GM18508 (cell line): ENCODE results near the gene KCNK17.

Experiments used
- ATAC-seq: cut with Tn5 transposase; IDR thresholded peaks from one replicate; pipeline ENCODE4 v1.9.1; 2021; ENCODE audit warnings: moderate number of reproducible peaks; ENCODE audit not compliant: insufficient read depth, unreplicated experiment

KCNK17 gene

GRCh38 chr6:39339096-39339867, 25.1 kb upstream of the KCNK17 start:
- ATAC-seq: no peak

DNA sequence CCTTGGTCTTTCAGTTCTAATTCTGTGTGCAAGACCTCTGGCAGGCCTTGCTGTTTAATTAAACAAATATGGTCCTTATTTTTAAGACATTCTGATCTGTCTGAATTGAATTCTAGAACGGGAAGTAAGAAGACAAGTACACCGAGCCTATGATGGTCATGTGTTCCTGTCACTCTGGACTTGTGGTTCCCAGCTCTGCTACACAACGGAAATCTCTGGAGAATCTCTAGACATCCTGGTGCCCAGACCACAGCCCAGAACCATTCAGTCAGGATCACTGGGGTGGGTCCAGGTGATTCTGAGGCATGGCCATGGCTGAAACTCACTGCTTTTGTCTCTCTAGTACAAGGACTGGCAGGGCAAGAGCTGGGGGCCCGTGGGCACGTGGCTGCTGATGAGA, 24.2 kb upstream of the KCNK17 start:
- ATAC-seq: no peak

DNA sequence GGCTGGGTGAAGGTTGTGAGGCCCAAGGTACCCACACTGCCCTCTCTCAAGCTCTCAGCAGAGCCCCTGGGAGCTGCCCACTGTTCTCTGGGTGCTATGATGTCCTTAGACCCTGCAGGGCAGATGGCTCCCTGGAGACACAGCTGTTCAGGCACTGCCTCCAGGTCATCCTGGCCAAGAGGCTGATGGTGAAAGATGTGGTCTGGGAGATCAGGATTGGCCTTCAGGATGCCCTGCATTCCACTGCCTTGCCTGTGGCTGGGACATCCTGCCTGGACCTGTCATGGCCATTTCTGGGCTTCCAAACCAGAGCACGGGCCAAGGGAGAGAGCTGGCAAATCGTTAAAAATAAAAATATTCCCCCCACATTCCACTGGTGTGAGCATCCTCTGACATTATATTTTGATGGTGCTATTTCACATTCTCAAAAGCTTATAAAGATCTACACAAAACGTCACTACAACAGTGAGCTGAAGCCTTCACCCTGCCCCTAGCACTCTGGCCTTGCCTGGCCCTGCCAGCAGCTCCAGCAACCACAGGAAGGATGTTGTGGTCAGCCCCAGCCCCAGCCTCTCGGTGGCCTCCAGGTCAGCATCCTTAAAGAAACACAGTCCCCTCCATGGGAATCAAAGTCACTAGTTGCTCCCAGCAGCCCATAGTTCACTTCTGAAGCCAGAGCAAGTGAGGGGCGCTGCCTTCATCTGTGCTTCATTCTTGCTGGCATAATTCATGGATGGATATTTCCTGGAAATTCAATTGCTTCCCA, 21.7 kb upstream of the KCNK17 start:
- ATAC-seq: no peak

GRCh38 chr6:39333644-39334438, 19.6 kb upstream of the KCNK17 start:
- no peak for ATAC-seq

DNA sequence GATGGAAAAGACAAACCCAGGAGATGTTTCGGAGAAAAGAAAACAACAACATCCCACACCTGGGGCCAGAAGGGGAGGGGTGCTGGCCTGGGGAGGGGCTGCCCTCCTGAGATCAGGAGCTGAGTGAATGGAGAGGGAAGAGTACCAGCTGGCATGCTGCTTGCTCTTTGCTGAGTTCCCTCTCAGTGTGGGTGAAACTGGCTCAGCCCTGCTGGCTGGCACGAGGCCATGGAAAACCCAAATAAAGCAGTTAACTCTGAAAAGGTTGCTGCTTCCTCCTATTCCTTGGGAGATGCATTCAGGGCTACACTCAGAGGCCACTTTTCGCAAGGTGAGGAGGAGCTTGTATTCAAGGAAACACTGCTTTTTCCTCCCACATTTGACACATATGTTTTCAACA, 16.3 kb upstream of the KCNK17 start:
- ATAC-seq: no peak

DNA sequence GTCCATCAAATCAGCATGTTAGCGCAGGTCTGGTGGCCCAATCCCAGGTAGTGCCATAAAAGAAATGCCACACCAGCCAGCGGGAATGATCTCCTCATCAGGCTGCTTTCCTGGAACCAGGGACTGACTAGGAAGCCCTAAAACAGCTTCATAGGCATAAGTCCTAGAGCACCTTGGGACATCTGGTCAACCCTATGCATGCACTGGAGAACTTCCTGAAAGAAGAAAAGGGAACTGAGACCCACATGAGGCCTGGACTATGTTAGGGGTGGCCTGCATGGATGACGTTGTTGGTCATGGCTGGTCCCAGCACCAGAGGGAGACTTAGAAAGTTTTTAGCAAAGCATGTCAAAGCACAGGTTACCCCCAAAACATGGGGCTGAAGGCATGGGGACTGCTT, 15.8 kb upstream of the KCNK17 start:
- no peak for ATAC-seq

DNA sequence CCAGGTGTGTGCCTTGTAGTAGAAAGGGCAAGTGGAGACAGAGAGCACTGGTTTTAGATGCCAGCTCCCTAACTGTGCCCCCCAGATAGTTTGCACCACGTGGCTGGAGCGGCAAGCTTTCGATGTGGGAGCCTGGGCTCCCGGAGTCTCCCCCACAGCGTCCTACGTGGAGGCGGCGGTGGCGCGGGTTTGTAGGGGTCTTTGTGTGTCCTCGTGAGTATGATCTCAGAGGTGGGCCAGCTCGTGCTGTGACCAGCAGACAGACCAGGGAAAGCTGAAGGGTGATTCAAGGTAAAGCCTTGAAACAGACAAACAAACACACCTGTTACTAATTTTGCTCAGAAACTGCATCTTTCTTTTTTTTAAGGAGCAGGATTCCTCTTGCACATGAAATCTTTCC, 13.8 kb upstream of the KCNK17 start:
- no peak for ATAC-seq

DNA sequence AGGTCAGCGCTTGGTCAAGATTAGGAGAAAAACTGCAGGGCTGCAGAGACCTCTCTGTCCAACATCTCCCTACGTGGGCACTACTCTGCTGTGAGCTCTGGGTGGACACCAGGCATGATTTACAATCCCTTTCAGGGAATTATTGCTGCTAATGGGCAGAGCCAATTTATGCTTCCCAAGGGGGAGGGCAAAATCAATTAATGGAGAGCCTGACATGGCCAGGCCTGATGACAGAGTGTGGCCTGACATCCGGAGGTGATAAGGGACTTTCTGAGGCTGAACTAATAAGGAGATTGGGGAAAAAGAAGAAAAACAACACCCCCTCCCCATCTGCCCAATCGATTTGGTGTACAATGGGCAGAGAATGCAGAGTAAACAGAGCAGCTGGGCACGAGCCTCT, 13.3 kb upstream of the KCNK17 start:
- ATAC-seq: no peak

- ATAC-seq: no peak
These were observed 8.2 kb upstream of the KCNK17 start, which contains the start of gene KCNK16 for GRCh38 chr6:39322306-39322850. Gene KCNK16 (minus strand): TSS chr6:39322702. CDS start chr6:39322540, 162 bp downstream.

DNA sequence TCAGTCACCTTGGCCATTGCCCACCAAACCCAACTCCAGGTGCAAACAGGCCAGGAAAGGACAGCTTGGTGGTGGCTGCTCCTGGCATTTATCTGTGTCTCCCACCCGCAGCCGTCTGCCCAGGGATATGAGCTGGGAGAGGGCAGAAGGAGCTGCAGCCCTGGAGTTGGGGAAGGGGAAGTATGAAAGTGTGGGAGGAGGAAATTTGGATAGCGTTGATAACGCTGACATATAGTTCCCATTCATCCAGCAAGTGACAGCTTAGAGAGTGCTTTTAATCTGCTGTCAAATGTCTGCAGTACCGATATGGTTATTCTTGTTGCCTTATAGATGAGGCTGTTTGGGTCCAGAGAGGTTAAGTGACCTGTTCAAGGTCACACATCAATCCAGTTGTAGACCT, 7.5 kb upstream of the KCNK17 start:
- no peak for ATAC-seq

- ATAC-seq: no peak
These were observed 6.3 kb upstream of the KCNK17 start for GRCh38 chr6:39320363-39320984.

DNA sequence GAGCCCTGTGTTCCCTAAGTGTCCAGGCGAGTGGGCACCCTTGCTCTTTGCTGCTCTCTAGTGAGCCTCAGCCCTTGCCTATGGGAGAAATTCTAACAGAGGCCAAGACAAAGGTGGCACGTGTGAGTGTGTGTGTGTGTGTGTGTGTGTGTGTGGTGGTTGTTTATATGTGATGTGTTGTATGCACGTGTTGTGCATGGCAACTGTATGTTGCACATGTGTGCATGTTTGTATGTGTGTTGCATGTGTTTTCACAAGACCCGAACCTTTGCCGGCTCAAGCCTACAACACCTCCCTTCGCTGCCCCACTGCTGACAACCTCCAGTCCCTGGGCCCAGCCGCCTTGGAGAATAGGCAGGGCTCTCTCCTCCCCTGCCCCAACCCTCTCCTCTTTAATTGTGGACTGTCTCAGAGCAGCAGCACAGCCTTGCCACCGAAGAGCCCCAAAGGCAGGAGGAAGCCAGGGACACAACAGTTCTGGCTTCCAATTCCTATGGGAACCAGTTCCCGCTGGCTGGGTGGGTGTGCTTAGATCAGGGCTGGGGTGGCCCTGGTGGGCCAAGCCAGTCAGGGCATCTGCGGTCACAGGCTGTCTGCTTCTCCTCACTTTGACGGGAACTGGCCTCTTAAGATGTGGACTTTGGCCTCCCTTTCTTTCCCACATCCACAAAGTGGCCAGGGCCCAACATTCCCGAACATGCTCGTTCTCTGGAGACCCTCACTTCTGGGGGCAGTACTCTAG, 5.6 kb upstream of the KCNK17 start:
- no peak for ATAC-seq

DNA sequence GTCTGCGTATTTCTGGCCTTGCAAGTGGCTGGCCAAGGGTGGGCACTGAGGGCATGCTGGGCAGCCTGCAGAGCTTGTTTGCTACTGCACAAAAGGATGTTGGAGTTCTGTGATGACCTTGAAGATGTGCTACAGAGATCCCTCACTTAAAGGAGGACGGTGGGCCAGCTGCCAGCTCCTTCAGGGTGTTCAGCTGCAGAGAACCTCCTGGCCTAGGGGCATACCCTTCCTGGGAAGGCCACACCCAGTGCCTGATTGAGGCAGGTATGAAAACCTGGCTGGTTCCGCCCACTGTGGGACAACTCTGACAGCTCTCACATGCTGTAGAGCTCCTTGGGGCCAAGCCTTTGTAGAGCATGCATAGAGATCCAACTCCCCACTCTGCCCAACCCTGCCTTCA, 3.0 kb upstream of the KCNK17 start:
- no peak for ATAC-seq

- ATAC-seq: no peak
These were observed 520 bp downstream of the KCNK17 start for GRCh38 chr6:39313526-39314272.

GRCh38 chr6:39312912-39313525, 1.2 kb downstream of the KCNK17 start:
- no peak for ATAC-seq

DNA sequence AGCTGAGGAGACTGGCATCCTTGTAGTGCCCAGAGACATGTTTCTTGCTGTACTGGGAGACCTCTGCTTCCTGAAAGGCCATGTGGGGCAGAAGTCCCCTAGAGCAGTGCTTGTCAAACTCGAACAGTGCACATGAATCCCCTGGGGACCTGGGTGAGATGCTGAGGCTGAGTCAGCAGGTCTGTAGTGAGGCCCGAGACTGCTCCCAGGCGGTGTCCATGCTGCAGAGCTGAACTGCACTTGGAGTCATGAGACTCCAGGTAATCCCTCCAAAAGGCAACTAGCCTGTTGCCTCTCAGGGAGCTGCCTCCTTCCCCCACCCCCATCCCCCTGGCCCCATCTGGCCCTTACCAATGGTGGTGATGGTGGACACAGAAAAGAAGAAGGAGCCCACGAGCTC, 3.7 kb downstream of the KCNK17 start:
- no peak for ATAC-seq

GRCh38 chr6:39309942-39310531, 4.2 kb downstream of the KCNK17 start:
- ATAC-seq: no peak

GRCh38 chr6:39307462-39307861, 6.8 kb downstream of the KCNK17 start:
- ATAC-seq: no peak
